Activated CD8-positive, alpha-beta memory T cell treated with anti-CD3 and anti-CD28 coated beads, Interleukin-2, amount 10 ng/mL, durations not matched to agents 7 days and 5 days (primary cell): ENCODE results near the gene CLEC11A. TPM values are rescaled to one million over a fixed set of nuclear protein-coding genes. Genes with fewer than 3 reads are reported as not detected.
"Not testable (repeated sequence)": the region's sequence is repeated elsewhere in the genome, so short reads cannot be mapped to it uniquely, and the experiment has no call there.

Experiments
- ATAC-seq: fragments of 150-1000 bp; cut with Tn5 transposase; one replicate; pipeline ENCODE4 v1.10.0; 2021; ENCODE audit warnings: moderate library complexity
- CTCF ChIA-PET: fragments of 350-600 bp; sonication (Branson Sonifier 250); formaldehyde crosslinking; loops from one replicate; lab custom pipeline; 2021; ENCODE audit warnings: antibody characterized with exemption; lab: Charles Lee
- DNase-seq: peaks from one replicate; pipeline ENCODE4 v3.0.0-alpha.2; 2020
- H3K27ac Mint-ChIP-seq: one replicate; pipeline ENCODE4 v1.8.0; 2021; ENCODE audit warnings: mild to moderate bottlenecking, mixed read lengths
- H3K27me3 Mint-ChIP-seq: one replicate; pipeline ENCODE4 v1.8.0; 2021; ENCODE audit warnings: mixed read lengths
- H3K36me3 Mint-ChIP-seq: one replicate; pipeline ENCODE4 v1.8.0; 2021; ENCODE audit warnings: mild to moderate bottlenecking, mixed read lengths
- H3K4me1 Mint-ChIP-seq: one replicate; pipeline ENCODE4 v1.8.0; 2021; ENCODE audit warnings: mixed read lengths
- H3K4me3 Mint-ChIP-seq: one replicate; pipeline ENCODE4 v1.8.0; 2021; ENCODE audit warnings: mild to moderate bottlenecking, moderate library complexity, mixed read lengths
- H3K9me3 Mint-ChIP-seq: one replicate; pipeline ENCODE4 v1.8.0; 2022; ENCODE audit warnings: low read depth, mixed read lengths
- total RNA-seq, 2 experiments: library from RNA; stranded (reverse); gene quantifications; one replicate each; pipeline ENCODE4 v1.2.3, GENCODE V29; 2021

Gene CLEC11A
- total RNA-seq, 2 experiments from 2014 or later: 0.61 to 0.89 TPM

- CTCF ChIA-PET: interaction anchor here (0.7 to 1.2 kb wide), 2 partner anchors 20 to 122 kb away, joined by 3 read pairs; no protein-coding TSS in a partner anchor
- DNase-seq (no peak), ATAC-seq (no peak)
- no peaks in the 10 kb centered on the region for H3K4me1 Mint-ChIP-seq
- H3K4me3 Mint-ChIP-seq: no peak overlapping the region
- peaks cover 5% of the 10 kb centered on the region for H3K27me3 Mint-ChIP-seq
- no peak overlapping the region for H3K27ac Mint-ChIP-seq
- no peaks in the 10 kb centered on the region for H3K36me3 Mint-ChIP-seq
- H3K9me3 Mint-ChIP-seq: no peaks in the 10 kb centered on the region
Measured at GRCh38 chr19:50764409-50764808, 41.2 kb downstream of the CLEC11A start.

GRCh38 chr19:50766746-50767145 lies 43.6 kb downstream of the CLEC11A start:
- CTCF ChIA-PET, H3K4me1 Mint-ChIP-seq, H3K4me3 Mint-ChIP-seq, ATAC-seq, H3K27ac Mint-ChIP-seq, DNase-seq, H3K27me3 Mint-ChIP-seq, H3K36me3 Mint-ChIP-seq, H3K9me3 Mint-ChIP-seq: not testable (repeated sequence)

- H3K27ac Mint-ChIP-seq, H3K4me1 Mint-ChIP-seq, H3K27me3 Mint-ChIP-seq, H3K36me3 Mint-ChIP-seq, CTCF ChIA-PET, ATAC-seq, DNase-seq, H3K4me3 Mint-ChIP-seq, H3K9me3 Mint-ChIP-seq: not testable (repeated sequence)
Measured at GRCh38 chr19:50767263-50767662, 44.1 kb downstream of the CLEC11A start.

- CTCF ChIA-PET: interaction anchor here (0.7 kb wide), 1 partner anchor 184 kb away, joined by 3 read pairs; no protein-coding TSS in a partner anchor
- no peak for ATAC-seq
Measured at GRCh38 chr19:50768277-50768676, 45.1 kb downstream of the CLEC11A start.

DNA sequence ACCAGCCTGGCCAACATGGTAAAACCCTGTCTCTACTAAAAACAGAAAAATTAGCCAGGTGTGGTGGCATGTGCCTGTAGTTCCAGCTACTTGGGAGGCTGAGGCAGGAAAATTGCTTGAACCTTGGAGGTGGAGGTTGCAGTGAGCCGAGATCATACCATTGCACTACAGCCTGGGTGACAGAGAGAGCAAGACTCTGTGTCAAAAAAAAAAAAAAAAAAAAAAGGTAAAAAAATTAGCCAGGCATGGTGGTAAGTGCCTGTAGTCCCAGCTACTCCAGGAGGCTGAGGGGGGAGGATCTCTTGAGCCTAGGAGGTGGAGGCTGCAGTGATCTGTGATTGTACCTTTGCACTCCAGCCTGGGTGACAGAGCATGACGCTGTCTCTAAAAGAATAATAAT lies 47.0 kb downstream of the CLEC11A start, which contains the start of gene GPR32:
Gene GPR32, plus strand, starts transcription at position 301 of the 400 bp plus-strand sequence. CDS start 137 bp downstream, outside the sequence.
- H3K27me3 Mint-ChIP-seq, CTCF ChIA-PET, H3K36me3 Mint-ChIP-seq, DNase-seq, H3K4me3 Mint-ChIP-seq, H3K27ac Mint-ChIP-seq, H3K4me1 Mint-ChIP-seq, H3K9me3 Mint-ChIP-seq, ATAC-seq: not testable (repeated sequence)

More at GRCh38 chr19:50768277-50768676, 45.1 kb downstream of the CLEC11A start:
- Mint-ChIP-seq H3K27ac (no peak overlapping the region), H3K9me3 (no peaks in the 10 kb centered on the region), H3K27me3 (peaks cover 5% of the 10 kb centered on the region), H3K4me1 (no peaks in the 10 kb centered on the region), H3K36me3 (no peaks in the 10 kb centered on the region), H3K4me3 (no peak overlapping the region)
- no peak for DNase-seq

GRCh38 chr19:50770888-50771287 lies 47.7 kb downstream of the CLEC11A start:
- ATAC-seq (no peak), DNase-seq (no peak)
- Mint-ChIP-seq H3K36me3 (no peaks in the 10 kb centered on the region), H3K27ac (no peak overlapping the region), H3K4me3 (no peak overlapping the region), H3K27me3 (peaks cover 7% of the 10 kb centered on the region), H3K9me3 (no peaks in the 10 kb centered on the region), H3K4me1 (no peaks in the 10 kb centered on the region)
- CTCF ChIA-PET: no interaction called here

GRCh38 chr19:50772476-50772875 lies 49.3 kb downstream of the CLEC11A start:
- CTCF ChIA-PET: no interaction called here
- Mint-ChIP-seq H3K4me1 (no peaks in the 10 kb centered on the region), H3K27ac (no peak overlapping the region), H3K9me3 (no peaks in the 10 kb centered on the region), H3K36me3 (no peaks in the 10 kb centered on the region), H3K27me3 (peaks cover 8% of the 10 kb centered on the region), H3K4me3 (no peak overlapping the region)
- ATAC-seq (no peak), DNase-seq (no peak)

GRCh38 chr19:50772912-50773311 lies 49.7 kb downstream of the CLEC11A start:
- H3K27me3 Mint-ChIP-seq: peaks cover 12% of the 10 kb centered on the region
- H3K36me3 Mint-ChIP-seq, H3K9me3 Mint-ChIP-seq, DNase-seq, H3K27ac Mint-ChIP-seq, ATAC-seq, H3K4me1 Mint-ChIP-seq, CTCF ChIA-PET, H3K4me3 Mint-ChIP-seq: not testable (repeated sequence)

DNA sequence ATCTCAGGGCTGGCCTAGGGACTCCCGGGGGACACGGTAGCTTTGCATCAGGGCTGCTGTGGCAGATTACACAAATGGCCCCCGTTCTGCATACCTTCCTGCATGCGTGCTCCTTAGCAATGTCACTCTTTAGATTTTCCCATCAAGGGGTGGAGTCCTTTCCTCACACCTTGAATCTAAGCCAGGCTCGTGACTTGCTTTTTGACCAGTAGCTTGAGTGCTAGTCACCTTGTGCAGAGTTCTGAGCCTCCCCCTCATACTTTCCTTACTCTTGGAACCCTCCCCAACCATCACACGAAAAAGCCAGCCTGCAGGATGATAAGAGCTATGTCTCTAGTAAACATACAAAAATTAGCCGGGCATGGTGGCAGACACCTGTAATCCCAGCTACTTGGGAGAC lies 50.3 kb downstream of the CLEC11A start:
- CTCF ChIA-PET: interaction anchor here (0.7 kb wide), 1 partner anchor 49 kb away, joined by 3 read pairs; no protein-coding TSS in a partner anchor
- DNase-seq, H3K9me3 Mint-ChIP-seq, ATAC-seq, H3K27ac Mint-ChIP-seq, H3K4me3 Mint-ChIP-seq, H3K36me3 Mint-ChIP-seq, H3K4me1 Mint-ChIP-seq: not testable (repeated sequence)
- H3K27me3 Mint-ChIP-seq: peaks cover 16% of the 10 kb centered on the region

Other genes starting within 250 kb of the CLEC11A start
- gene EMC10, start 246.9 kb upstream of the CLEC11A start, total RNA-seq: 10 to 100 TPM; 47.8 to 57.2 TPM
- not detected for gene GARIN5A, start 246.5 kb upstream of the CLEC11A start, total RNA-seq
- 10 to 100 TPM; 40.2 to 41.7 TPM for gene JOSD2, start 212.2 kb upstream of the CLEC11A start, total RNA-seq
- not detected for gene ASPDH, start 209.5 kb upstream of the CLEC11A start, total RNA-seq
- not detected for gene LRRC4B, start 154.9 kb upstream of the CLEC11A start, total RNA-seq
- not detected for gene SYT3, start 83.5 kb upstream of the CLEC11A start, total RNA-seq
- under 1 TPM in 1 of 2 experiments, not detected in 1; 0.70 TPM for gene C19orf81, start 73.9 kb upstream of the CLEC11A start, total RNA-seq
- gene SHANK1, start 3.6 kb upstream of the CLEC11A start, total RNA-seq: not detected
- not detected for gene GPR32, start 47.1 kb downstream of the CLEC11A start, total RNA-seq
- gene ACP4, start 67.1 kb downstream of the CLEC11A start, total RNA-seq: not detected
- gene KLK1, start 100.4 kb downstream of the CLEC11A start, total RNA-seq: 1 to 10 TPM; 3.0 to 3.2 TPM
- gene KLK15, start 110.2 kb downstream of the CLEC11A start, total RNA-seq: not detected
- gene KLK3, start 131.6 kb downstream of the CLEC11A start, total RNA-seq: not detected
- under 1 TPM in 1 of 2 experiments, not detected in 1; 0.29 TPM for gene KLK2, start 150.1 kb downstream of the CLEC11A start, total RNA-seq
- gene KLK4, start 188.0 kb downstream of the CLEC11A start, total RNA-seq: not detected
- gene KLK5, start 229.7 kb downstream of the CLEC11A start, total RNA-seq: not detected
- gene KLK6, start 246.2 kb downstream of the CLEC11A start, total RNA-seq: not detected